Liver (tissue), 3 donors: ENCODE measurements around the gene HAND1.

ENCODE experiments used
- FOXA1 ChIP-seq: IDR thresholded peaks from 2 replicates; pipeline ENCODE4 v1.6.1; 2016; ENCODE audit warnings: antibody characterized with exemption
- JUND ChIP-seq, 2 donors: IDR thresholded peaks; 2 replicates each; pipeline ENCODE4 v1.6.1; 2016; ENCODE audit warnings: antibody characterized with exemption in 2 of 2
- RAD21 ChIP-seq, 2 donors: IDR thresholded peaks; 2 replicates each; pipeline ENCODE4 v1.6.1; 2016; ENCODE audit warnings: antibody characterized with exemption in 2 of 2, mild to moderate bottlenecking in 2 of 2
- RXRA ChIP-seq, 2 donors: IDR thresholded peaks; 2 replicates each; pipeline ENCODE4 v1.6.1; 2017 to 2018; ENCODE audit warnings: antibody characterized with exemption in 2 of 2, mild to moderate bottlenecking in 1 of 2
- SP1 ChIP-seq: IDR thresholded peaks from 2 replicates; pipeline ENCODE4 v1.6.1; 2018; ENCODE audit warnings: antibody characterized with exemption, mild to moderate bottlenecking
- TAF1 ChIP-seq: conservative IDR thresholded peaks from 2 replicates; pipeline ENCODE4 v1.6.1; 2016; ENCODE audit warnings: antibody characterized with exemption, mild to moderate bottlenecking
- YY1 ChIP-seq: IDR thresholded peaks from 2 replicates; pipeline ENCODE4 v1.6.1; 2016; ENCODE audit warnings: antibody characterized with exemption, mild to moderate bottlenecking
- TF ChIP-seq, protein P1 (sequence below): fragments of 150-350 bp; IDR thresholded peaks from 2 replicates; pipeline ENCODE4 v1.5.1; 2017; ENCODE audit warnings: improper control_type of control experiment, low read depth, low read length; ENCODE audit not compliant: missing input control
- TF ChIP-seq, protein P2 (sequence below): IDR thresholded peaks from 2 replicates; pipeline ENCODE4 v1.6.1; 2016; ENCODE audit warnings: antibody characterized with exemption
- TF ChIP-seq, protein P3 (sequence below): IDR thresholded peaks from 2 replicates; pipeline ENCODE4 v1.6.1; 2016; ENCODE audit warnings: antibody characterized with exemption, mild to moderate bottlenecking
- TF ChIP-seq, protein P4 (sequence below): IDR thresholded peaks from 2 replicates; pipeline ENCODE4 v1.6.1; 2016; ENCODE audit warnings: antibody characterized with exemption
- TF ChIP-seq, protein P5 (sequence below): IDR thresholded peaks from 2 replicates; pipeline ENCODE4 v1.6.1; 2016; ENCODE audit warnings: antibody characterized with exemption
- donor health status: healthy.
- donor health status: healthy.

DNA sequence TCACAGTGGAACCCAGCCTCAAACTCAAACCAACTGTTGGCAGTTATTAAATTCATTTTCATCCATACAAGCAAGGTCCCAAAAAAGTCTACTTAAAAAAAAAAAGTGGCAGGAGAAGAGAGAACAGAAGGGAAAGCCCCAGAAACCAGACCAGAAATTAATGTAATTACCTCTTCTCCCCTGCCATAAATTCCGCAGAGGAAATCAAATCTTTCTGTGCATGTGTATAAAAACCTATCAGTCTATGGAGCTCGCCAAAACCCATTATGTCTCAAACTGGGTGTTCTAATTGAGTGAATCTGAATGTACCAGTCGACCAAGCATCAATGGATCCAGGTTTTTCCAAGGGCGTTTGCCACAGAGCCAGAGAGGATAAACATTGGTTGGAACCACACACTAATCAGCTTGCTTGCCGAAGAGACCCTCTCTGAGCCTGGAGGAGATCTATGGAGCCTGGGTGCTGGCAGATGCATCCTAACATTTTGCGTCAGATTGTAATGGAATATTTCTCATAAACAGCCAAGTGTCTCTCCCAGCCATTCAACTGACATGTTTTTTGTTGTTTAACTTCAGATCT lies 7.9 kb upstream of the HAND1 start:
- TF ChIP-seq, protein P1, sequence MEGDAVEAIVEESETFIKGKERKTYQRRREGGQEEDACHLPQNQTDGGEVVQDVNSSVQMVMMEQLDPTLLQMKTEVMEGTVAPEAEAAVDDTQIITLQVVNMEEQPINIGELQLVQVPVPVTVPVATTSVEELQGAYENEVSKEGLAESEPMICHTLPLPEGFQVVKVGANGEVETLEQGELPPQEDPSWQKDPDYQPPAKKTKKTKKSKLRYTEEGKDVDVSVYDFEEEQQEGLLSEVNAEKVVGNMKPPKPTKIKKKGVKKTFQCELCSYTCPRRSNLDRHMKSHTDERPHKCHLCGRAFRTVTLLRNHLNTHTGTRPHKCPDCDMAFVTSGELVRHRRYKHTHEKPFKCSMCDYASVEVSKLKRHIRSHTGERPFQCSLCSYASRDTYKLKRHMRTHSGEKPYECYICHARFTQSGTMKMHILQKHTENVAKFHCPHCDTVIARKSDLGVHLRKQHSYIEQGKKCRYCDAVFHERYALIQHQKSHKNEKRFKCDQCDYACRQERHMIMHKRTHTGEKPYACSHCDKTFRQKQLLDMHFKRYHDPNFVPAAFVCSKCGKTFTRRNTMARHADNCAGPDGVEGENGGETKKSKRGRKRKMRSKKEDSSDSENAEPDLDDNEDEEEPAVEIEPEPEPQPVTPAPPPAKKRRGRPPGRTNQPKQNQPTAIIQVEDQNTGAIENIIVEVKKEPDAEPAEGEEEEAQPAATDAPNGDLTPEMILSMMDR, result no peak
- TF ChIP-seq JUND (IDR thresholded peaks at IDR 0.05) (no peak), RAD21 (IDR thresholded peaks at IDR 0.05) (no peak), SP1 (no peak), TAF1 (no peak), RXRA (IDR thresholded peaks at IDR 0.05) (no peak), FOXA1 (no peak), YY1 (no peak)
- TF ChIP-seq, protein P2, sequence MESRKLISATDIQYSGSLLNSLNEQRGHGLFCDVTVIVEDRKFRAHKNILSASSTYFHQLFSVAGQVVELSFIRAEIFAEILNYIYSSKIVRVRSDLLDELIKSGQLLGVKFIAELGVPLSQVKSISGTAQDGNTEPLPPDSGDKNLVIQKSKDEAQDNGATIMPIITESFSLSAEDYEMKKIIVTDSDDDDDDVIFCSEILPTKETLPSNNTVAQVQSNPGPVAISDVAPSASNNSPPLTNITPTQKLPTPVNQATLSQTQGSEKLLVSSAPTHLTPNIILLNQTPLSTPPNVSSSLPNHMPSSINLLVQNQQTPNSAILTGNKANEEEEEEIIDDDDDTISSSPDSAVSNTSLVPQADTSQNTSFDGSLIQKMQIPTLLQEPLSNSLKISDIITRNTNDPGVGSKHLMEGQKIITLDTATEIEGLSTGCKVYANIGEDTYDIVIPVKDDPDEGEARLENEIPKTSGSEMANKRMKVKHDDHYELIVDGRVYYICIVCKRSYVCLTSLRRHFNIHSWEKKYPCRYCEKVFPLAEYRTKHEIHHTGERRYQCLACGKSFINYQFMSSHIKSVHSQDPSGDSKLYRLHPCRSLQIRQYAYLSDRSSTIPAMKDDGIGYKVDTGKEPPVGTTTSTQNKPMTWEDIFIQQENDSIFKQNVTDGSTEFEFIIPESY, result no peak
- TF ChIP-seq, protein P3, sequence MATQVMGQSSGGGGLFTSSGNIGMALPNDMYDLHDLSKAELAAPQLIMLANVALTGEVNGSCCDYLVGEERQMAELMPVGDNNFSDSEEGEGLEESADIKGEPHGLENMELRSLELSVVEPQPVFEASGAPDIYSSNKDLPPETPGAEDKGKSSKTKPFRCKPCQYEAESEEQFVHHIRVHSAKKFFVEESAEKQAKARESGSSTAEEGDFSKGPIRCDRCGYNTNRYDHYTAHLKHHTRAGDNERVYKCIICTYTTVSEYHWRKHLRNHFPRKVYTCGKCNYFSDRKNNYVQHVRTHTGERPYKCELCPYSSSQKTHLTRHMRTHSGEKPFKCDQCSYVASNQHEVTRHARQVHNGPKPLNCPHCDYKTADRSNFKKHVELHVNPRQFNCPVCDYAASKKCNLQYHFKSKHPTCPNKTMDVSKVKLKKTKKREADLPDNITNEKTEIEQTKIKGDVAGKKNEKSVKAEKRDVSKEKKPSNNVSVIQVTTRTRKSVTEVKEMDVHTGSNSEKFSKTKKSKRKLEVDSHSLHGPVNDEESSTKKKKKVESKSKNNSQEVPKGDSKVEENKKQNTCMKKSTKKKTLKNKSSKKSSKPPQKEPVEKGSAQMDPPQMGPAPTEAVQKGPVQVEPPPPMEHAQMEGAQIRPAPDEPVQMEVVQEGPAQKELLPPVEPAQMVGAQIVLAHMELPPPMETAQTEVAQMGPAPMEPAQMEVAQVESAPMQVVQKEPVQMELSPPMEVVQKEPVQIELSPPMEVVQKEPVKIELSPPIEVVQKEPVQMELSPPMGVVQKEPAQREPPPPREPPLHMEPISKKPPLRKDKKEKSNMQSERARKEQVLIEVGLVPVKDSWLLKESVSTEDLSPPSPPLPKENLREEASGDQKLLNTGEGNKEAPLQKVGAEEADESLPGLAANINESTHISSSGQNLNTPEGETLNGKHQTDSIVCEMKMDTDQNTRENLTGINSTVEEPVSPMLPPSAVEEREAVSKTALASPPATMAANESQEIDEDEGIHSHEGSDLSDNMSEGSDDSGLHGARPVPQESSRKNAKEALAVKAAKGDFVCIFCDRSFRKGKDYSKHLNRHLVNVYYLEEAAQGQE, result no peak
- TF ChIP-seq, protein P4, sequence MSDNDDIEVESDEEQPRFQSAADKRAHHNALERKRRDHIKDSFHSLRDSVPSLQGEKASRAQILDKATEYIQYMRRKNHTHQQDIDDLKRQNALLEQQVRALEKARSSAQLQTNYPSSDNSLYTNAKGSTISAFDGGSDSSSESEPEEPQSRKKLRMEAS, result no peak
- TF ChIP-seq, protein P5, sequence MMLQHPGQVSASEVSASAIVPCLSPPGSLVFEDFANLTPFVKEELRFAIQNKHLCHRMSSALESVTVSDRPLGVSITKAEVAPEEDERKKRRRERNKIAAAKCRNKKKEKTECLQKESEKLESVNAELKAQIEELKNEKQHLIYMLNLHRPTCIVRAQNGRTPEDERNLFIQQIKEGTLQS, result no peak
